Hepatocyte (in vitro differentiated cells): ENCODE results near the gene NPR3. TPM values are rescaled to one million over a fixed set of nuclear protein-coding genes. Genes with fewer than 3 reads are reported as not detected.

ENCODE experiments used
- DNase-seq: peaks from one replicate; pipeline ENCODE4 v3.0.0-alpha.2; 2016; ENCODE audit warnings: low spot score
- H2AFZ ChIP-seq: fragments of 200-600 bp; sonication (generic); 2 replicates; pipeline ENCODE4 v1.6.0; 2016; ENCODE audit warnings: antibody characterized with exemption, mild to moderate bottlenecking
- H3K27ac ChIP-seq: fragments of 200-600 bp; sonication (generic); 2 replicates; pipeline ENCODE4 v1.5.1; 2016; ENCODE audit warnings: mild to moderate bottlenecking
- H3K27me3 ChIP-seq: fragments of 200-600 bp; sonication (generic); 2 replicates; pipeline ENCODE4 v1.6.1; 2016
- H3K36me3 ChIP-seq: fragments of 200-600 bp; sonication (generic); replicated peaks from 2 replicates; pipeline ENCODE4 v1.5.1; 2016; ENCODE audit warnings: low read depth; ENCODE audit not compliant: insufficient read depth
- H3K4me1 ChIP-seq: fragments of 200-600 bp; sonication (generic); 2 replicates; pipeline ENCODE4 v1.5.1; 2016; ENCODE audit warnings: mild to moderate bottlenecking, moderate library complexity; ENCODE audit not compliant: insufficient read depth
- H3K4me2 ChIP-seq: fragments of 200-600 bp; sonication (generic); 2 replicates; pipeline ENCODE4 v1.6.0; 2016
- H3K4me3 ChIP-seq: fragments of 200-600 bp; sonication (generic); 2 replicates; pipeline ENCODE4 v1.5.1; 2016; ENCODE audit warnings: mild to moderate bottlenecking
- H3K79me2 ChIP-seq: fragments of 200-600 bp; sonication (generic); 2 replicates; pipeline ENCODE4 v1.6.0; 2017; ENCODE audit warnings: mild to moderate bottlenecking
- H3K9me2 ChIP-seq: fragments of 200-600 bp; sonication (generic); replicated peaks from 2 replicates; pipeline ENCODE4 v1.6.0; 2017; ENCODE audit warnings: mild to moderate bottlenecking; ENCODE audit not compliant: insufficient read depth
- H3K9me3 ChIP-seq: fragments of 200-600 bp; sonication (generic); 2 replicates; pipeline ENCODE4 v1.5.1; 2016; ENCODE audit warnings: low read depth, mild to moderate bottlenecking
- H4K20me1 ChIP-seq: fragments of 200-600 bp; sonication (generic); 2 replicates; pipeline ENCODE4 v1.6.0; 2016; ENCODE audit warnings: mild to moderate bottlenecking; ENCODE audit not compliant: insufficient read depth, poor library complexity, severe bottlenecking
- EZH2 ChIP-seq: fragments of 200-600 bp; sonication (generic); IDR thresholded peaks from 2 replicates; pipeline ENCODE4 v1.6.1; 2016; ENCODE audit warnings: antibody characterized with exemption, mild to moderate bottlenecking, borderline replicate concordance
- EZH2phosphoT487 ChIP-seq: fragments of 200-600 bp; sonication (generic); IDR thresholded peaks from one replicate; pipeline ENCODE4 v1.6.1; 2018; ENCODE audit warnings: antibody characterized with exemption, mild to moderate bottlenecking, low read depth, moderate library complexity; ENCODE audit not compliant: unreplicated experiment, severe bottlenecking
- WGBS: methylation state at CpG from one replicate; pipeline ENCODE4 v1.1.6; 2016; ENCODE audit warnings: low lambda C conversion rate; ENCODE audit errors: missing lambda C conversion rate; 5-methylcytosine and 5-hydroxymethylcytosine counted together
- polyA plus RNA-seq: library from polyadenylated mRNA; unstranded; fragments of >200 nt; fragmentation: Nextera tagmentation; extraction: Ambion mirVana; gene quantifications from 2 replicates; pipeline ENCODE4 v1.2.1, GENCODE V29; 2016
- total RNA-seq: library from RNA; depleted of rRNA; stranded (reverse); fragments of >200 nt; gene quantifications from 2 replicates; pipeline ENCODE4 v1.2.3, GENCODE V29; 2014
- TF ChIP-seq, protein P1 (sequence below): fragments of 200-600 bp; sonication (generic); IDR thresholded peaks from 2 replicates; pipeline ENCODE4 v1.5.1; 2016; ENCODE audit warnings: antibody characterized with exemption, mild to moderate bottlenecking; ENCODE audit not compliant: poor library complexity

The NPR3 gene
- total and polyA plus RNA-seq, 2 experiments from 2014 or later: 3.6 to 20.0 TPM

DNA sequence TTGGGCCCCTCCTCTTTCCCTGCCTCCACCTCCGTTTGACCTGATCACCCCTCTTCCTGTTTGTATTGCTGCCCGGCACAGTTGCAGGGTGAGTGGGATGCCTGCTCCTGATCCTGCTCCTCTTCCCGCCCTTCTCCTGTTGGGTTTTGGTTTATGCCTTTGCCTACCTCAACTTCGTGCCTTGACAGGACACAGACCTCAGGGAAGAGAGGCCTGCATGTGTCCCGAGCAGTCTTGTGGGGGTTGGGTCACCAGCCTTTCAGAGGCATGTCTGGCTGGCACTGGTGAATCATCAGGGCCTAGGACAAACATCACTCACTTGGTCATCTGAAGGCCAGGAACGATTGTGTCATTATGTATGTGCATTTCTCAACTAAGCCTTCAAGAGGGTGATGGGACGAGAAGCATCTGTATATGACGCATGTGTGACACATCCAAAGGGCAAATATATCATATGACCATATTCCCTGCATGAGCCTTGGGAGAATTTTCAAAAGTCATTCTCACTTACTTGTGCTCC lies 56.9 kb downstream of the NPR3 start:
- H2AFZ ChIP-seq: no peak overlapping the region
- TF ChIP-seq, protein P1, sequence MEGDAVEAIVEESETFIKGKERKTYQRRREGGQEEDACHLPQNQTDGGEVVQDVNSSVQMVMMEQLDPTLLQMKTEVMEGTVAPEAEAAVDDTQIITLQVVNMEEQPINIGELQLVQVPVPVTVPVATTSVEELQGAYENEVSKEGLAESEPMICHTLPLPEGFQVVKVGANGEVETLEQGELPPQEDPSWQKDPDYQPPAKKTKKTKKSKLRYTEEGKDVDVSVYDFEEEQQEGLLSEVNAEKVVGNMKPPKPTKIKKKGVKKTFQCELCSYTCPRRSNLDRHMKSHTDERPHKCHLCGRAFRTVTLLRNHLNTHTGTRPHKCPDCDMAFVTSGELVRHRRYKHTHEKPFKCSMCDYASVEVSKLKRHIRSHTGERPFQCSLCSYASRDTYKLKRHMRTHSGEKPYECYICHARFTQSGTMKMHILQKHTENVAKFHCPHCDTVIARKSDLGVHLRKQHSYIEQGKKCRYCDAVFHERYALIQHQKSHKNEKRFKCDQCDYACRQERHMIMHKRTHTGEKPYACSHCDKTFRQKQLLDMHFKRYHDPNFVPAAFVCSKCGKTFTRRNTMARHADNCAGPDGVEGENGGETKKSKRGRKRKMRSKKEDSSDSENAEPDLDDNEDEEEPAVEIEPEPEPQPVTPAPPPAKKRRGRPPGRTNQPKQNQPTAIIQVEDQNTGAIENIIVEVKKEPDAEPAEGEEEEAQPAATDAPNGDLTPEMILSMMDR: no peak
- no peak for TF ChIP-seq EZH2
- TF ChIP-seq EZH2phosphoT487: no peak

DNA sequence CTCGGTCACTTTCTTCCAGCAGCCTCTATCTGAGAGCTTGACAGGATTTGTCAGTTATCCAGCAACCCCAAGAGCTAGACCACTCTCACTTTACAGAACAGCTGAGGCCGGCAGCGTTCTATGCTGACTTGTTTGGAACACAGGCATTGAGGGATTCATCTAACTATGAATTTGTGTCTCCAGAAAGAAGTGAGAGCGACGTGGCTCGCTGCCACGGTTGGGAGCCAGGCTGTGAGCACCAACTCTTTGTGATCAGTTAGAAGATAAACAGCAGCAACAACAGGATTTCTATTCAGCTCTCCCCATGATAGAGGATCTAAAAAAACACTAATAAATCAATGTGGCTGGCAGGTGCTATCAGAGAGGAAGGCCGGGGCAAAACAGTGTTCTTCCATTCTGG lies 58.6 kb downstream of the NPR3 start:
- H3K9me3 ChIP-seq: no peaks in the 10 kb centered on the region
- 83% methylated on average over 8 of the region's 8 CpGs for WGBS
- H3K4me3 ChIP-seq: no peak overlapping the region
- H3K4me2 ChIP-seq: no peak overlapping the region
- H3K4me1 ChIP-seq: no peaks in the 10 kb centered on the region
- H3K79me2 ChIP-seq: no peaks in the 10 kb centered on the region
- no peaks in the 10 kb centered on the region for H3K27me3 ChIP-seq
- H3K27ac ChIP-seq: no peak overlapping the region
- no peaks in the 10 kb centered on the region for H4K20me1 ChIP-seq
- DNase-seq: no peak
- no peaks in the 10 kb centered on the region for H3K9me2 ChIP-seq
- H3K36me3 ChIP-seq: no peaks in the 10 kb centered on the region
- no peak overlapping the region for H2AFZ ChIP-seq
- TF ChIP-seq EZH2phosphoT487 (no peak), EZH2 (no peak)
- TF ChIP-seq, protein P1: no peak

More for the DNA sequence above, 56.9 kb downstream of the NPR3 start:
- Histone ChIP-seq H3K9me2 (no peaks in the 10 kb centered on the region), H3K4me3 (no peak overlapping the region), H4K20me1 (no peaks in the 10 kb centered on the region), H3K9me3 (no peaks in the 10 kb centered on the region), H3K4me1 (no peaks in the 10 kb centered on the region), H3K36me3 (no peaks in the 10 kb centered on the region), H3K27me3 (no peaks in the 10 kb centered on the region), H3K79me2 (no peaks in the 10 kb centered on the region), H3K4me2 (no peak overlapping the region), H3K27ac (peak overlapping the region; percentile 65)
- peak; percentile 45 for DNase-seq
- WGBS: 53% methylated on average over 8 of the region's 8 CpGs

DNA sequence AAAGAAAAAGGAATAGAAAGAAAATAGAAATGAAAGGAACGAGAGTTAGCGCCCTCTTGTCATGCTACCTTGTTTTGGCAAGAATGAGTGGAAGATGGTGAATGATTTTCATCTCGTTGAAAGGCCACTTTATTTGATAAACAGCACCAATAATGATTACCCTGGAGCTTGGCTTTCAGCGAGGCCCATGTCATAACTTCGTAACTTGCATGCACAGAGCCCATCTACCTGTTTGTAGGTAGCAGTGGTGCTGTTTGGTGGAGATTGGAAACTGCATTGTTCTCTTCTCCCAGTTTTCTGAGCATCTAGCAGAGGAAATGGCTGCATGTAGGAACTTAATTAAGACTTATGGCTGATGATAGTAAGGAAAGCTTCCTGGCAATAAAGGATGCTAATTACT lies 59.3 kb downstream of the NPR3 start:
- no peak for DNase-seq
- Histone ChIP-seq H4K20me1 (no peaks in the 10 kb centered on the region), H3K4me3 (no peak overlapping the region), H3K4me2 (no peak overlapping the region), H3K27me3 (no peaks in the 10 kb centered on the region), H3K79me2 (no peaks in the 10 kb centered on the region), H3K4me1 (no peaks in the 10 kb centered on the region), H3K27ac (no peak overlapping the region), H2AFZ (no peak overlapping the region), H3K36me3 (no peaks in the 10 kb centered on the region), H3K9me3 (no peaks in the 10 kb centered on the region), H3K9me2 (no peaks in the 10 kb centered on the region)
- WGBS: 94% methylated on average over 5 of the region's 5 CpGs
- TF ChIP-seq, protein P1: no peak
- TF ChIP-seq EZH2phosphoT487 (no peak), EZH2 (no peak)
